ENCODE measurements around the gene HERC5. TPM values are rescaled to one million over a fixed set of nuclear protein-coding genes. Genes with fewer than 3 reads are reported as not detected.

Gene HERC5
- total RNA-seq, 6 experiments from 2014 or later = 0.05 TPM; not detected in 5

- Mint-ChIP-seq H3K27me3 (ENCODE audit: insufficient read depth) (peaks cover 8% of the 10 kb centered on the region; the same call in 1 of the 2 replicates), H3K9me3 (no peaks in the 10 kb centered on the region), H3K4me3 (no peak overlapping the region), H3K36me3 (ENCODE audit: low read depth) (no peaks in the 10 kb centered on the region), H3K27ac (no peak overlapping the region), H3K4me1 (ENCODE audit: low read depth) (no peaks in the 10 kb centered on the region)
- TF ChIP-seq CTCF (IDR thresholded peaks at IDR 0.05) = no peak
- no peak for DNase-seq
These were observed 8.0 kb upstream of the HERC5 start for GRCh38 chr4:88448889-88449288.

- Mint-ChIP-seq H3K27ac (no peak overlapping the region), H3K4me1 (ENCODE audit: low read depth) (no peaks in the 10 kb centered on the region), H3K4me3 (no peak overlapping the region), H3K36me3 (ENCODE audit: low read depth) (no peaks in the 10 kb centered on the region), H3K9me3 (no peaks in the 10 kb centered on the region), H3K27me3 (ENCODE audit: insufficient read depth) (peaks cover 8% of the 10 kb centered on the region; the same call in 1 of the 2 replicates)
- TF ChIP-seq CTCF (IDR thresholded peaks at IDR 0.05) = no peak
- DNase-seq = no peak
These were observed 7.6 kb upstream of the HERC5 start for GRCh38 chr4:88449290-88449689.

GRCh38 chr4:88451205-88451604, 5.7 kb upstream of the HERC5 start:
- no peak for DNase-seq
- Mint-ChIP-seq H3K27ac (no peak overlapping the region), H3K4me1 (ENCODE audit: low read depth) (no peaks in the 10 kb centered on the region; the same call in 1 of the 2 replicates), H3K36me3 (ENCODE audit: low read depth) (no peaks in the 10 kb centered on the region), H3K4me3 (no peak overlapping the region), H3K9me3 (no peaks in the 10 kb centered on the region), H3K27me3 (ENCODE audit: insufficient read depth) (peaks cover 8% of the 10 kb centered on the region; the same call in 1 of the 2 replicates)
- TF ChIP-seq CTCF (IDR thresholded peaks at IDR 0.05) = no peak

GRCh38 chr4:88452912-88453311, 4.0 kb upstream of the HERC5 start:
- Mint-ChIP-seq H3K27ac (no peak overlapping the region), H3K9me3 (no peaks in the 10 kb centered on the region; the same call in 1 of the 2 replicates), H3K27me3 (ENCODE audit: insufficient read depth) (peaks cover 18% of the 10 kb centered on the region), H3K4me3 (no peak overlapping the region), H3K4me1 (ENCODE audit: low read depth) (peaks cover 8% of the 10 kb centered on the region), H3K36me3 (ENCODE audit: low read depth) (peaks cover 6% of the 10 kb centered on the region)
- DNase-seq = no peak
- no peak for TF ChIP-seq CTCF (IDR thresholded peaks at IDR 0.05)

GRCh38 chr4:88457307-88458103, 586 bp downstream of the HERC5 start:
- Mint-ChIP-seq H3K27me3 (ENCODE audit: insufficient read depth) (peaks cover 24% of the 10 kb centered on the region), H3K27ac (no peak overlapping the region), H3K36me3 (ENCODE audit: low read depth) (peaks cover 6% of the 10 kb centered on the region), H3K4me1 (ENCODE audit: low read depth) (peaks cover 8% of the 10 kb centered on the region), H3K9me3 (no peaks in the 10 kb centered on the region; the same call in 1 of the 2 replicates), H3K4me3 (peak overlapping the region; percentile 56)
- DNase-seq = no peak
- no peak for TF ChIP-seq CTCF (IDR thresholded peaks at IDR 0.05)

Measured in HFFc6 (cell line).